GM18508 (cell line): ENCODE measurements around the gene POU2AF1.
"Not testable (repeated sequence)": the region's sequence is repeated elsewhere in the genome, so short reads cannot be mapped to it uniquely, and the experiment has no call there.

Experiments used
- ATAC-seq: cut with Tn5 transposase; IDR thresholded peaks from one replicate; pipeline ENCODE4 v1.9.1; 2021; ENCODE audit warnings: moderate number of reproducible peaks; ENCODE audit not compliant: insufficient read depth, unreplicated experiment

The POU2AF1 gene

DNA sequence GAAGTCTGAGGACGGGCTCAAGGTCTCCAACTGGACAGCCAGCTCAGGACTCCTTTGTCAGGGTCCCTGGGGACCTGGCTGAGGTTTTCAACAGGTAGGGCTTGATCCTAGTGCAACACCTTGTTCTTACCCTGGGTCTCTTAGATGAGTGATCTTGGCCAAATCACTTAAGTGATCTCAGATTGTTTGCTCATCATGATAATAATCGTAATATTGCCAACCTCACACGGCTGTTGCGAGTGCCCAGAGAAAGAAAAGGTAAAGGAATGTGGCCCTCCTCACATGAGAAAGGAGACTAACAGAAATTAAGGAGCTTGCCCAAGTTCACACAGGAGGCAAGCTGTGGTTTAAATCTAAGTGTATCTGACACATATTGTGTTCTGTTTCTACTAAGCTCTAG, 52.3 kb downstream of the POU2AF1 start:
- no peak for ATAC-seq

DNA sequence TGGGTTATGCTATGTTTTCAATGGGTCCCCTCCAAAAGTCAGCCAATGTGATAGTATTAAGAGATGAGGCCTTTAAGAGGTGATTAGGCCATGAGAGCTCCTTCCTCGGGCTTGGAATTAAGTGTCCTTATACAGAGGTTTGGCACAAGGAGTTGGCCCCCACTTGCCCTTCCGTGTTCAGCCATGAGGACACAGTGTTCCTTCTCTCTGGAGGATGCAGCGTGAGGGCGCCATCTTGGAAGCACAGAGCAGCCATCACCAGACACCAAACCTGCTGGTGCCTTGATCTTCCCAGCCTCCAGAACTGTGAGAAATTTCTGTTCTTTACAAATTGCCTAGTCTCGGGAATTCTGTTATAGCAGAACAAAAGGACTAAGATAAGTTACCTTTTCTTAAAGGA, 53.8 kb downstream of the POU2AF1 start:
- no peak for ATAC-seq

DNA sequence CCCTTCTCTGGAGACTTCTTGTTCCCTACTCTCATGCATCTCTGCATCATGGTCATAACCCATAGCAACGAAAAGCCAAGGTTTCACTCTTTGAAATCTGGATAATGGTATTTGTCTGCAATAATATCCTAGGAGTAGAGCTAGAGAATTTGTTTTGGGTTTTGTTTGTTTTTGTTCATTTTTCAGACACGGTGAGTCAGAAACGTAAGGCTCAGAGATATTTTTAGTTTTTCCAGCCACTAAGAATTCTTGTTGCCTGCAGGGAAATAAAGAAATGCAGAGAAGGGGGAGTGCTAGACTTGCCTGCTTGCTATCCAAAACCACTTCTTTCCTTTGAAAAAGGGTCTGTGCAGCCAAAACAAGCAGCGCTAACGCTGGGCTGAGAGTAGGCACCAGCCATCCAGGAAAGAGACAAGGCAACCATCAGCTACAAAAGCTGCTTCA, 54.8 kb downstream of the POU2AF1 start:
- no peak for ATAC-seq

DNA sequence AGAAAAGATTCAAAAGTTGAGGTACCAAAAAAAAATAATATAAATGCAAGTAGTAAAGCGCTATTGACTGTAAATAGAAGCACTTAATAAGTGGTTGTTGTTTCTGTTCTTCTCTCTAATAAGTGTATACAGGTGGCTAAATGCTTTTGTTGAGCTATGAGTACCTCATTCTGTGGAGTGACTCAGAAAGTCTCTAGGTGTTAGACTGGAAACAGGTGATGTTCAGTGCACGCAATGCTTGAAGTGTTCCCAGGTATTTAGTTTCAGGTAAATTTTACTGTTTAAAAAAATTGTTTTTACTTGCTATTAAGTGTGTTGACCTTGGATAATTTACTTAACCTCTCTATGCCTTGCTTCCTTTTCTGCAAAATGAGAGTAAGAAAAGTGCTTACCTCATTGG, 56.5 kb downstream of the POU2AF1 start:
- no peak for ATAC-seq

DNA sequence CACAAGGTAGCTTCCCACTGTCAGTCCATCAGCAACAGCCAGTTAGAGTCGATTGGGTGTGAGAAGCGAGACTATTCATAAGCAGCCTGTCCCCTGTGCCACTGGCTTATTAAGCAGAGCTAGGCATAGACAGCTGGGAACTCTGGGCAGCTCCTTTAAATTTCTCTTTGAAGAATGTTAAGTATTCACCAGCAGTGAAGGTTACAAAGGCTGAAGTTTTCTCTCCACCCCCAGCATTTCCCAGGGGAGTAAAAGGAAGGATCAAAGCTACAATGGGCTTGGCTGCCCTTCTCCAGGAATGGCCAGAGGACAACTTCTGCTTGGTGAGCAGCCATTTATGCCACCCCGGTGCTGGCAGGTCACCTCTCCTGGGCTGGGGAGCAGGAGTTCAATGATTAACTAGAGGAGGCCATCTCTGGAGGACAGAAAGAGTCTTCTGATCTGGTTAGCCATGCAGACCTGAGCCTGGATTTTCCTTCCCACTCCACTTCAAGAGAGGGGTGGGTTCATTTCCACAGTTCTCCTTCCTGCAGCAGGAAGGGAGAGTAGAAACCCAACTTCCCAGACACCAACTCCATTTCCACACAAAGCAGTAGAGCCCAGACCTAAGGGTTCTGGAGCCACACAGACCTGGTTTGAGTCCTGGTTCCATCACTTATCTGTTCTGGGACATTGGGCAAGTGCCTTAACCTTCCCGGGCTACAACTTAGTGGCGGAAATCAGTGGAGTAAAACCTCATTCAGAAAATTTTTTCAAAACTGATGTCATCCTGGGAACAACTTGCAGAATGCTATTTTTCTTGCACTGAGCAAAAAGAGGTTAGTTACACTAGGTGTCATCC, 58.1 kb downstream of the POU2AF1 start:
- no peak for ATAC-seq

DNA sequence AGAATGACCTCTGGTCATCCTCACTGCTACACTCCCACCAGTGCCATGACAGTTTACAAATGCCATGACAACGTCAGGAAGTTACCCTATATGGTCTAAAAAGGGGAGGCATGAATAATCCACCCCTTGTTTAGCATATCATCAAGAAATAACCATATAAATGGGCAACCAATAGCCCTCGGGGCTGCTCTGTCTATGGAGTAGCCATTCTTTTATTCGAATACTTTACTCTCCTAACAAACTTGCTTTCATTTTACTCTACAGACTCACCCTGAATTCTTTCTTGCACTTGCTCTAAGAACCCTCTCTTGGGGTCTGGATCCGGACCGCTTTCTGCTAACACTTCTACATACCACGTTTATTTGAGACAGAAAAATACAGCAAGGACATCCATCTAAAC, 58.9 kb downstream of the POU2AF1 start:
- ATAC-seq = not testable (repeated sequence)

DNA sequence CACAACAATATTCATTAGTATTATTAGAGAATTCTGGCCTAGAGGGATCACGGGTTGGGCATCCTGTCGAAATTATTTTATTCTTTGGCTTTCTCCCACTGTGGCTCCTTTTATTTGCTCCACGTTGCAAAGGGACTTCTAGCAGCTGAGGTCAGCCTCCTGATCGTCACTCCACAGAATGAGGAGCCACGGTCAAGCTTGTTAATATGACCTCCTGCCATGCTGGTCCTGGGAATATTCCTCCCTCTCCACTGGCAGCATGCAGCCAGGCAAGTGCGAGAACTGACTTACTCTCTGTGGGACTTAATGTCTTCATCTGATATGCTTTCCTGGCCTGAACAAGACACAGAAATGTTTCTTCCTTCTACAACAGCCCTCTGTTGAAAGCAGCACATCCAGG, 59.8 kb downstream of the POU2AF1 start:
- no peak for ATAC-seq

DNA sequence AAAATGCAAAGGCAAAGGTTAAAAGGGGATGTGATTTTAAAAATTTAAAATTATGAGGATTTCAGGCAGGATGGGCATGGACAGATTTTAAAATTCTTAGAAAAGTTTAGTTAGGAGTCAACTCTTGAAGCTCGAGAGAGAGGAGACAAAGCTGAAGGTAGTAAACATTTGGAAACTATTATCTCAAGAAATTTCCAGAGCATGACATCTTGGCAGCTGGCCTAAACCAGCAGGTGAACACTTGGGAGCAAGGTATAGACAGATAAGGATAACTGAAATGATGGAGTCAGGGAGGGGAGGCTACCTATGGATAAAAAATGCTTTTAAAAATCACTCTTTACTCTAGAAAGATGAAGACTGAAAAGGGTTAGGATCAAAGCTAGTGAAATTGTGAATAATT, 67.0 kb downstream of the POU2AF1 start:
- no peak for ATAC-seq

DNA sequence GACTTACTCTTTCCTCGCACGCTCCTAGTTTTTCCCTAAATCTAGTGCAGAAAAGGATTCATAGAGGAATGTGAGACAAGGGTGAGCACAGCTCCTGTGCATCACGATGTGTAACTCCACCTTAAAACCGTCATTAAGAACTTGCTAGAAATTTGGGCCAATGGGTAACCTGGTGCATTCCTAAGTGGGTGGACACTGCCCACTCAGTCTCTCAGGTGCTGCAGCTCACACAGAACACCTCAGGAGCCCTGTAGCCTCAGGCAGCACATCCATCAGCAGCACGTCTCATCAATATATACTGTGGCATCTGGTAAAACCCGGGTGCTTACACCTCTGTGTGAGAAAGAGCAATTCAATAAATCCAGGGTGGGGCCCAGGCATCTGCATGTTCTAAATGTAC, 68.4 kb downstream of the POU2AF1 start:
- no peak for ATAC-seq

DNA sequence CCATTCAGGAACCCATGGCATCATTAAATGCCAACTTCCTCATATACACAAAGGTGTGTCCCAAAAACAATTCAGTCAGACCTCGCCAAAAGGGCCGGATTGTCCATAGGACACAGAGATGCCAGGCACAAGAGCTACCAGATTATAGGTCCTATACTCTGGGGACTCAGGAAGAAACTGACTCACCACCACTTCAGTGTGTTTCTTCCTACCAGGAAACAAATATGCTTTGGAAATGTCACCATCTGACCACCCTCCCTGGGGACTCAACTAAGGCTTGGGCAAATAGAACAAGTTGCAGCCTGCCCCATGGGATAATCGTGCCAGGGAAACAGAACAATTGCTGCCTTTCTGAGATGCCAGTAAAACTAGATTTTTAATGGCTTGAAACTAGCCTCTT, 69.0 kb downstream of the POU2AF1 start:
- no peak for ATAC-seq

DNA sequence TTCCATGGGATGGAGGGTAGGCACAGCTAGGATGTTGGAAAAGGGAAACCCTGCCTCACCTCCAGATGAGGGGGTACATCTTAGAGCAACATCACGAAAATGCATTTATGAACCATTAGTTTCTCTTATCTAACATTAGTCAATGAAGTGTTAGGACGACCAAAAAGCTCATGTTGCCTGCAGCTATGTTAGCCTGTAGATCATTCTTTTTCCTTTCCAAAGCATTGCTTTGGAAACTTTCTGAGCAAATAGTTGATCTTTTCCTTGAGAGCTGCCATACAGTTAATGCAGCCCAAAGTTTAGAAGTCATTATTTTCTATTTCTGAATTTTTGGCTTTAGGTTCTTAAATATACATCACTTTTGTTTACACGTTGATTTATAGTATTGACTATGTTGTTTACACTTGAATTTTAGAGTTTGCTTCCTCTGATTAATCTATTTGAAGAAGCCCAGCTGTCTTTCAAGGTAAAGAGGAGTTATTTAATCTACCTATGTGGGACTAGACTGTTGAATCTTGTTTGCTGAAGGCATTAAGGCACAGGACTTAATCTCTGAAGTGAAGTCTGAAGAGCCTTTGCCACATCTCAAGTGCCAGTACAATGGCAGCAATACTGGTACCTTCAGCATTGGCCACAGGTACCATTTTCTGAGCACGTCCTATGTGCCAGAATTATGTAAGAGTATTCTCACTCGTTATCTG, 69.7 kb downstream of the POU2AF1 start:
- ATAC-seq = no peak

DNA sequence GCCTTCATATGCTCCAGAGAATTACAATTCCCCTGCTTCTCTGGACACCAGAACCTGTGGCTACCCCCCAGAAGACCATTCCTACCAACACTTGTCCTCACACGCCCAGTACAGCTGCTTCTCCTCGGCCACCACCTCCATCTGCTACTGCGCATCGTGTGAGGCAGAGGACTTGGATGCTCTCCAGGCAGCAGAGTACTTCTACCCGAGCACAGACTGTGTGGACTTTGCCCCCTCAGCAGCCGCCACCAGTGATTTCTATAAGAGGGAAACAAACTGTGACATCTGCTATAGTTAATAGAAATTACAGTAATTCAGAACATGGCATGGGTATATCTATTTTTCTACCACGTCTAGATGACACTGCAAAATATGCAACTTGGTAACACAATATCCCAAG, 70.9 kb downstream of the POU2AF1 start:
- no peak for ATAC-seq

DNA sequence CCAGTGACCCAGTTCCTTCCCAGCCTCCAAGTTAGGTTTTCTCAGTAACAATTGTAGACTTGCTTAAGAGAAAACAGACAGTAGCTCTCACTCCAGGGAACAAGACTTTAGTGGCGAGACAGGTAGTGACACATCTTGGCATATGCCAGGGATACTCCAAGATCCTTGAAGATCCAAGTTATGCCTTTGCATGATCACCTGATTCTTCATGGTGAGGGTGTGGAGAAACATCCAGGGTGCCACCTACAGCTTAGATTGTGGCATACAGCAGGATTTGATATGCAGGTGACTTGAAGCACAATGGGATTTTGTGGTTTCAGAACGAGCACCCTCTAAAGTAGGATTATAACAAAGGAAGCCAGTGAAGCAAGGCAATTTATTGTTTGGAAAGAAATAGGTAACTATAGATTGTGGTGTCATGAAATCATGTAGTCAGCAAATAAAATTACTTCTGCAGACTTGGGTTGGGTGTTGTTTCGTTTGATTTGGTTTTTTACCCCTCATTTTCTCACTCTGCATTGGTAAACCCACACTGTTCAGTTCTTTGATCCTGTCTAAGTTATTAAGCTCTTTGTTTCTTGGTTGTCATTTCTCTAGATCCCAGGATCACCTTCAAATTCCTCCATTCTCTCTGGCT, 71.5 kb downstream of the POU2AF1 start:
- no peak for ATAC-seq

DNA sequence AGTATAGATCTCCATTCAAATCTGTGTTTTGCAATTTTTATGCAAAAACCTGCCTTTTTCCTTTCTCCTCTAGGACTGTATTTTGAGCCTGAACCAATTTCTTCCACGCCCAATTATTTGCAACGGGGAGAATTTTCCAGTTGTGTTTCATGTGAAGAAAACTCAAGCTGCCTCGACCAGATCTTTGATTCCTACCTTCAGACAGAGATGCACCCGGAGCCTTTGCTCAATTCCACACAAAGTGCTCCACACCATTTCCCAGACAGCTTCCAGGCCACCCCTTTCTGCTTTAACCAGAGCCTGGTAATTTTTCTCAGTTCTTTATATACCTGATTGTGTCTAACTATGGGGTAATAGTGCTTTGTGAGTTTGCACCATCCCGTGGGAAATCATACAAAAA, 72.8 kb downstream of the POU2AF1 start:
- no peak for ATAC-seq

DNA sequence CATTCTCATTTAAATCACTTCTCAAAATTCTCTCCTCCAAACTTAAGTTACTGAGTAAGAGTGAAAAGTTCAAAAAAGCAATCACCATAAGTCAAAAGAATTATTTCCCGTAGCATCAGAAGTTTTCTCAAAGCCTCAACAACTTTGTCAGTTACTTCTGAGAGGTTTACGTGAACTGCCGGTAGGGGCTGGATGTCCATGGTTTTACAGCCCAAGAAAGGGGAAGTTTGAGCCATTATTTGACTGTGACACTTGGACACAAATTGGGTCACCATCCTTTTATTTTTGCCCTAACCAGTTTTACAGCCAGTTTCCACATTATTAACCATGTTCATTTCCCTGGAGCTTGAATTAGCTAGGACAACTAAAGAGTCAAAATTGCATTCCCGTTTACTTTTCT, 73.2 kb downstream of the POU2AF1 start:
- ATAC-seq = no peak

DNA sequence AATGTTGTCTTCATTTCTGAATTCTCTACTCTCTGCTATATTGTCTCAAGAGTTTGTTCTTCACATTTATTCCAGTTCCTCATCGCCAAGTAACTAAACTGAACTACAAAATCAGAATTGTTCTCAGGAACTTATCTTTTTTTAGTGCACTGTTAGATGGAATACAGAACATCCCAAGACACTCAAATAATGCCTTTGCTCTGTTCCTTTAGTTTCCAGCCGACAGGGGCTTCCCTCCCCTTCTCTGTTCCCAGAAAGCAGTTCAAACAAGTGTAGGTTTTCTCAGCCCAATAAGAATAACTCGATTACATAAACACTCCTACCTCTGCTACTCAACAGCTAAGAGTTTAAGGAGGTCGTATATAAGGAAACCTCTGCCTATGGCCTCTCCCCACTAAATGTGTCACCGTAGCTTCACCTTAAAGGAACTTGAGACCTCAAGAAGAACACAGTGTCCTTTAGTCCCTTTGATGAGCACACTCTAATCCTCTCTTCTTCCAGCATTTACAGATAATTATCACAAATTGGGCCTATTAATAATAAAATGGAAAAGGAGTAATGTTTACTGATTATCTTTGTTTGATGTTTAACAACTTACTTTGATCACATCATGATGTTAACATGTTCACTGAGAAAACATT, 73.8 kb downstream of the POU2AF1 start:
- ATAC-seq = no peak

DNA sequence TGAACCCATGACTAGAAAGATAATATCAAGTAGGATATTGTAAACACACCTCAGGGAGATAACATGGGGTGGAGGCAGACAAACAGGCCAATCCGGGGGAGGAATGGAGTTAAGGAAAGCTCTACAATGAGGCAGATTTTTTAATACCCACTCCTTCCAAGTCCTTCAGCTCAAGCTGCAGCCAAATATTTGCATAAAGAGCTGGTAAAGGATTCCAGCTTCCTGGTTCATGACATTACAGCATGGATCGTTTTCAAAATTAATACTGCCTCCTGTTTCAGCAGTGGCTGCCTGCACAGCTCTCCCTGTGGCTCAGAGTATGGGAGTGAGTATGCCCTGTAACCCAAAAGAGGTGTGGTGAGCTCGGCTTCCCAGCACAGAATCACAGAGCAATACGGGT, 75.6 kb downstream of the POU2AF1 start:
- ATAC-seq = no peak

DNA sequence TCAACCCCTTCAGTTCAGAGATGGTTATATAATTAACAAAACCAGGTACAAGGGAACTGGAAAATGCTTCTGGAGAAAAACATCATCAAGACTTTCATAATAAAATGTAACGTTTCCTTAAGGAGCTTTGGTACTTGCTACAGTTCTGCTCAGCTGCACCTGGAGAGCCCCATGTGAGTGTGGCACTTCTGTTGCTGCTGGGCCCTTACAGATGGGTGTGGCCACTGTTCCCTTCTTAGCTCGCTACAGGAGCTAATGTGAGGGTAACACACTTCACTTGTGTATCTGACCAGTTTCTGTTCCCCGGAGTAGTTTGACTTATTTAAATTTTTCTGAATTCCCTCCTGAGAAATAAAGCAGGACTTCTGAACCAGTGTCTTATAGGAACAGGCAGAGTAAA, 76.8 kb downstream of the POU2AF1 start:
- ATAC-seq = no peak
